IMR-90 (cell line): ENCODE measurements around the gene IFNK. TPM values are rescaled to one million over a fixed set of nuclear protein-coding genes. Genes with fewer than 3 reads are reported as not detected.

Source experiments
- ATAC-seq: fragments of 200-7000 bp; cut with Tn5 transposase; 2 replicates; pipeline ENCODE4 v1.9.1; 2020; ENCODE audit warnings: low read depth, mild to moderate bottlenecking, moderate library complexity
- BruUV-seq: library from RNA; stranded (reverse); fragments of 400-500 nt; replicated peaks from 2 replicates; lab custom pipeline; 2021; lab: Mats Ljungman, UMichigan
- CTCF ChIA-PET: fragments of 300-600 bp; formaldehyde crosslinking; extraction: SDS; loops from one replicate; lab custom pipeline; 2021; ENCODE audit warnings: antibody characterized with exemption; lab: Yijun Ruan, JAX
- POLR2A ChIA-PET: fragments of 300-600 bp; sonication (Branson Sonifier 250); formaldehyde crosslinking; loops from one replicate; lab custom pipeline; 2022; ENCODE audit warnings: antibody characterized with exemption; ENCODE audit not compliant: unreplicated experiment; lab: Charles Lee
- DNase-seq: peaks from one replicate; pipeline ENCODE4 v3.0.0; 2013
- H2AFZ ChIP-seq: replicated peaks from 2 replicates; pipeline ENCODE3; 2013; ENCODE audit warnings: low read length, mild to moderate bottlenecking; ENCODE audit not compliant: poor library complexity
- H2AK5ac ChIP-seq: 2 replicates; pipeline ENCODE4 v1.6.1; 2013; ENCODE audit warnings: low read depth, low read length, inconsistent platforms
- H2AK9ac ChIP-seq: replicated peaks from 2 replicates; pipeline ENCODE3; 2013; ENCODE audit warnings: mild to moderate bottlenecking, low read depth, low read length, moderate library complexity; ENCODE audit not compliant: poor library complexity
- H2BK120ac ChIP-seq: 2 replicates; pipeline ENCODE4 v1.6.1; 2013; ENCODE audit warnings: low read depth, low read length, inconsistent platforms
- H2BK15ac ChIP-seq: 3 replicates; pipeline ENCODE4 v1.6.1; 2013; ENCODE audit warnings: low read depth, low read length, inconsistent platforms
- H2BK20ac ChIP-seq: 2 replicates; pipeline ENCODE4 v1.6.1; 2013; ENCODE audit warnings: low read depth, mild to moderate bottlenecking, inconsistent platforms, low read length, moderate library complexity
- H2BK5ac ChIP-seq: 2 replicates; pipeline ENCODE4 v1.6.1; 2013; ENCODE audit warnings: mild to moderate bottlenecking, low read depth, low read length, inconsistent platforms; ENCODE audit not compliant: poor library complexity, severe bottlenecking
- H3K14ac ChIP-seq: replicated peaks from 2 replicates; pipeline ENCODE4 v1.6.1; 2013; ENCODE audit warnings: low read depth, low read length, inconsistent platforms
- H3K18ac ChIP-seq: 2 replicates; pipeline ENCODE4 v1.6.1; 2013; ENCODE audit warnings: low read depth, low read length, control low read depth
- H3K23ac ChIP-seq: 2 replicates; pipeline ENCODE4 v1.6.1; 2013; ENCODE audit warnings: low read depth, low read length, inconsistent platforms
- H3K27ac ChIP-seq: 2 replicates; pipeline ENCODE4 v1.5.1; 2013; ENCODE audit warnings: mild to moderate bottlenecking, control low read depth, low read length; ENCODE audit not compliant: insufficient read depth
- H3K27me3 ChIP-seq: 2 replicates; pipeline ENCODE4 v1.6.1; 2013; ENCODE audit warnings: low read length; ENCODE audit not compliant: control insufficient read depth, insufficient read depth
- H3K36me3 ChIP-seq: 2 replicates; pipeline ENCODE4 v1.6.1; 2013; ENCODE audit warnings: low read length, mixed read lengths; ENCODE audit not compliant: control insufficient read depth, insufficient read depth
- H3K4ac ChIP-seq: 2 replicates; pipeline ENCODE4 v1.6.1; 2013; ENCODE audit warnings: low read depth, low read length, inconsistent platforms
- H3K4me1 ChIP-seq: 2 replicates; pipeline ENCODE4 v1.6.1; 2013; ENCODE audit warnings: low read length, mixed read lengths; ENCODE audit not compliant: control insufficient read depth, insufficient read depth
- H3K4me2 ChIP-seq: 2 replicates; pipeline ENCODE4 v1.6.1; 2013; ENCODE audit warnings: low read depth, mild to moderate bottlenecking, control low read depth, low read length, moderate library complexity
- H3K4me3 ChIP-seq: 2 replicates; pipeline ENCODE4 v1.5.1; 2013; ENCODE audit warnings: low read depth, mild to moderate bottlenecking, control low read depth, low read length, moderate library complexity; ENCODE audit not compliant: insufficient read depth
- H3K56ac ChIP-seq: 2 replicates; pipeline ENCODE4 v1.6.1; 2013; ENCODE audit warnings: low read length, inconsistent platforms; ENCODE audit not compliant: insufficient read depth; ENCODE audit errors: extremely low read depth
- H3K79me1 ChIP-seq, 2 experiments: 2 replicates each; pipeline ENCODE4 v1.6.1; 2013; ENCODE audit warnings: low read length in 2 of 2, inconsistent platforms in 1 of 2, low read depth in 1 of 2
- H3K9ac ChIP-seq: 2 replicates; pipeline ENCODE4 v1.6.1; 2013; ENCODE audit warnings: low read depth, low read length, control low read depth
- H3K9me1 ChIP-seq: 2 replicates; pipeline ENCODE4 v1.6.1; 2013; ENCODE audit warnings: low read length, inconsistent platforms; ENCODE audit not compliant: insufficient read depth
- H3K9me3 ChIP-seq: 2 replicates; pipeline ENCODE4 v1.6.1; 2013; ENCODE audit warnings: low read length; ENCODE audit not compliant: control insufficient read depth, insufficient read depth
- H4K20me1 ChIP-seq: 2 replicates; pipeline ENCODE4 v1.6.1; 2013; ENCODE audit warnings: low read length, inconsistent platforms; ENCODE audit not compliant: insufficient read depth
- H4K5ac ChIP-seq: 2 replicates; pipeline ENCODE4 v1.6.1; 2013; ENCODE audit warnings: mild to moderate bottlenecking, low read depth, low read length, control low read depth
- H4K8ac ChIP-seq, 2 experiments: 2 replicates each; pipeline ENCODE4 v1.6.1; 2013; ENCODE audit warnings: low read depth in 2 of 2, low read length in 2 of 2, control low read depth in 1 of 2, inconsistent platforms in 1 of 2
- H4K91ac ChIP-seq: 2 replicates; pipeline ENCODE4 v1.6.1; 2013; ENCODE audit warnings: low read depth, low read length, inconsistent platforms; ENCODE audit not compliant: insufficient read depth
- BHLHE40 ChIP-seq: fragments of 150-350 bp; IDR thresholded peaks from 2 replicates; pipeline ENCODE4 v1.6.1; 2016; ENCODE audit warnings: mild to moderate bottlenecking, low read depth, low read length
- CEBPB ChIP-seq: IDR thresholded peaks from 2 replicates; pipeline ENCODE4 v1.6.1; 2012; ENCODE audit warnings: low read depth, low read length, improper control_type of control experiment
- CHD1 ChIP-seq: IDR thresholded peaks from 2 replicates; pipeline ENCODE4 v1.6.1; 2012; ENCODE audit warnings: low read depth, low read length, improper control_type of control experiment
- FOS ChIP-seq: fragments of 150-350 bp; IDR thresholded peaks from 2 replicates; pipeline ENCODE4 v1.6.1; 2016; ENCODE audit warnings: low read depth, low read length
- MAFK ChIP-seq: IDR thresholded peaks from 2 replicates; pipeline ENCODE4 v1.6.1; 2012; ENCODE audit warnings: low read depth, low read length, improper control_type of control experiment
- MAZ ChIP-seq: IDR thresholded peaks from 2 replicates; pipeline ENCODE4 v1.6.1; 2012; ENCODE audit warnings: low read depth, mild to moderate bottlenecking, low read length, improper control_type of control experiment, moderate library complexity, borderline replicate concordance
- NFE2L2 ChIP-seq: fragments of 150-350 bp; IDR thresholded peaks from 2 replicates; pipeline ENCODE4 v1.6.1; 2016; ENCODE audit warnings: low read depth, mild to moderate bottlenecking, low read length
- POLR2A ChIP-seq: IDR thresholded peaks from 2 replicates; pipeline ENCODE4 v1.6.1; 2012; ENCODE audit warnings: mild to moderate bottlenecking, low read depth, low read length
- RCOR1 ChIP-seq: IDR thresholded peaks from 2 replicates; pipeline ENCODE4 v1.6.1; 2012; ENCODE audit warnings: mild to moderate bottlenecking, low read length, improper control_type of control experiment; ENCODE audit not compliant: insufficient replicate concordance
- RFX5 ChIP-seq: IDR thresholded peaks from 2 replicates; pipeline ENCODE4 v1.8.0; 2012; ENCODE audit warnings: low read depth, mild to moderate bottlenecking, low read length, moderate library complexity
- SMC3 ChIP-seq: fragments of 150-350 bp; IDR thresholded peaks from 2 replicates; pipeline ENCODE4 v1.6.1; 2016; ENCODE audit warnings: low read depth, mild to moderate bottlenecking, antibody characterized with exemption, low read length, moderate library complexity
- WGBS, 2 experiments: methylation state at CpG; one replicate each; pipeline versions ENCODE4 v1.1.5 to v1.1.7; 2013; ENCODE audit warnings: missing lambda C conversion rate in 2 of 2; ENCODE audit not compliant: insufficient read length in 1 of 2; ENCODE audit errors: extremely low coverage in 2 of 2; 5-methylcytosine and 5-hydroxymethylcytosine counted together
- dilution Hi-C: fragments of 300-500 bp; cut with HindIII; formaldehyde crosslinking; loops from one replicate; pipeline ENCODE4 v1.14.3; 2018; ENCODE audit warnings: low sequenced_read_pairs; ENCODE audit not compliant: unreplicated experiment
- in situ Hi-C: fragments of 300-500 bp; cut with MboI; formaldehyde crosslinking; loops from 3 replicates; pipeline ENCODE4 v1.14.3; 2019; ENCODE audit warnings: low sequenced_read_pairs, inconsistent platforms, mixed read lengths
- intact Hi-C: fragments of 100-400 bp; cut with micrococcal nuclease; formaldehyde crosslinking; loops from 2 replicates; pipeline ENCODE4 v1.10.0; 2022
- polyA plus RNA-seq, 3 experiments: library from polyadenylated mRNA; depleted of rRNA; stranded (reverse); fragments of >200 nt; gene quantifications; 2 replicates each; pipeline ENCODE4 v1.2.3, GENCODE V29; 2012; ENCODE audit warnings: low replicate concordance in 1 of 3
- total RNA-seq: library from RNA; depleted of rRNA; stranded (reverse); fragments of >200 nt; gene quantifications from 2 replicates; pipeline ENCODE4 v1.2.3, GENCODE V29; 2012
- TF ChIP-seq, protein P1 (sequence below): conservative IDR thresholded peaks from 2 replicates; pipeline ENCODE4 v1.5.1; 2012; ENCODE audit warnings: mild to moderate bottlenecking, low read depth, low read length, improper control_type of control experiment
- TF ChIP-seq, protein P2 (sequence below): fragments of 150-350 bp; IDR thresholded peaks from 2 replicates; pipeline ENCODE4 v1.6.1; 2017; ENCODE audit warnings: mild to moderate bottlenecking, antibody characterized with exemption, low read length, low read depth

The IFNK gene
- total and polyA plus RNA-seq, 2 of the 4 experiments (the other 2 are of a cell fraction), result not detected

DNA sequence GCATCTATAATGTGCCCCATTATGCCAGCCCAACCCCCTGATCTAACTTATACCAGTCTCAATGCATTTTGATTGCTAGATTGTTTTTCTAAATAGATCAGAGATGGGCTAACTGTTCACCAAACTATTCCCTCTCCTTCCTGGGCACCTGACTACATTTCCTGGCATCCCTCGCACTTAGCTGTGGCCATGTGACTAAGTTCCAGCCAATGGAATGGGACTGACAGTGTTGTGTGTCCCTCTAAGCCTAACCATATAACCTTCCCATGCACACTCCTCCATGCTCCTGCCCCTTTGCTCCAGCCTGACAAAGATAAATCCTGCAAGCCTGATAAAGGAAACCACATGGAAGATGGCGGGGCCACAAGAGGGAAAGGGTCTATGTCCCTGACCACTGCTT lies 12.3 kb upstream of the IFNK start:
- no peak for DNase-seq
- Histone ChIP-seq H2BK20ac (no peak overlapping the region), H3K4me2 (no peak overlapping the region), H3K18ac (no peak overlapping the region), H4K20me1 (no peaks in the 10 kb centered on the region), H2AK9ac (no peak overlapping the region), H3K9me3 (no peaks in the 10 kb centered on the region), H3K4me1 (no peaks in the 10 kb centered on the region), H3K36me3 (no peaks in the 10 kb centered on the region), H3K56ac (no peak overlapping the region), H3K4me3 (no peak overlapping the region), H2BK5ac (no peak overlapping the region), H4K91ac (no peak overlapping the region), H2AFZ (no peak overlapping the region), H4K8ac (no peak overlapping the region), H2AK5ac (no peak overlapping the region), H3K79me1 (no peaks in the 10 kb centered on the region), H3K9me1 (peaks cover 2% of the 10 kb centered on the region; the same call in 1 of the 2 replicates), H3K4ac (no peak overlapping the region), H3K9ac (no peak overlapping the region), H2BK15ac (no peak overlapping the region), H2BK120ac (no peak overlapping the region), H3K27me3 (peaks cover 5% of the 10 kb centered on the region; the same call in 1 of the 2 replicates), H3K23ac (no peak overlapping the region), H3K27ac (no peak overlapping the region), H3K14ac (no peak overlapping the region), H4K5ac (no peak overlapping the region)
- intact Hi-C loops (no loop called here), dilution Hi-C loops (no loop called here), in situ Hi-C loops (no loop called here)
- WGBS, 2 experiments, result no CpG with 5 or more reads among the region's 2 CpGs
- TF ChIP-seq, protein P1, sequence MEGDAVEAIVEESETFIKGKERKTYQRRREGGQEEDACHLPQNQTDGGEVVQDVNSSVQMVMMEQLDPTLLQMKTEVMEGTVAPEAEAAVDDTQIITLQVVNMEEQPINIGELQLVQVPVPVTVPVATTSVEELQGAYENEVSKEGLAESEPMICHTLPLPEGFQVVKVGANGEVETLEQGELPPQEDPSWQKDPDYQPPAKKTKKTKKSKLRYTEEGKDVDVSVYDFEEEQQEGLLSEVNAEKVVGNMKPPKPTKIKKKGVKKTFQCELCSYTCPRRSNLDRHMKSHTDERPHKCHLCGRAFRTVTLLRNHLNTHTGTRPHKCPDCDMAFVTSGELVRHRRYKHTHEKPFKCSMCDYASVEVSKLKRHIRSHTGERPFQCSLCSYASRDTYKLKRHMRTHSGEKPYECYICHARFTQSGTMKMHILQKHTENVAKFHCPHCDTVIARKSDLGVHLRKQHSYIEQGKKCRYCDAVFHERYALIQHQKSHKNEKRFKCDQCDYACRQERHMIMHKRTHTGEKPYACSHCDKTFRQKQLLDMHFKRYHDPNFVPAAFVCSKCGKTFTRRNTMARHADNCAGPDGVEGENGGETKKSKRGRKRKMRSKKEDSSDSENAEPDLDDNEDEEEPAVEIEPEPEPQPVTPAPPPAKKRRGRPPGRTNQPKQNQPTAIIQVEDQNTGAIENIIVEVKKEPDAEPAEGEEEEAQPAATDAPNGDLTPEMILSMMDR, result no peak
- TF ChIP-seq, protein P2, sequence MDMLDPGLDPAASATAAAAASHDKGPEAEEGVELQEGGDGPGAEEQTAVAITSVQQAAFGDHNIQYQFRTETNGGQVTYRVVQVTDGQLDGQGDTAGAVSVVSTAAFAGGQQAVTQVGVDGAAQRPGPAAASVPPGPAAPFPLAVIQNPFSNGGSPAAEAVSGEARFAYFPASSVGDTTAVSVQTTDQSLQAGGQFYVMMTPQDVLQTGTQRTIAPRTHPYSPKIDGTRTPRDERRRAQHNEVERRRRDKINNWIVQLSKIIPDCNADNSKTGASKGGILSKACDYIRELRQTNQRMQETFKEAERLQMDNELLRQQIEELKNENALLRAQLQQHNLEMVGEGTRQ, result no peak
- no peak for TF ChIP-seq RCOR1
- no peak for TF ChIP-seq CEBPB
- no peak for TF ChIP-seq RFX5
- no peak for TF ChIP-seq MAFK
- no peak for TF ChIP-seq NFE2L2
- no peak for TF ChIP-seq BHLHE40
- TF ChIP-seq FOS, result no peak
- TF ChIP-seq MAZ, result no peak
- no peak for TF ChIP-seq CHD1
- TF ChIP-seq POLR2A, result no peak
- TF ChIP-seq SMC3, result no peak
- ATAC-seq, result no peak
- POLR2A ChIA-PET, result no interaction called here
- CTCF ChIA-PET, result no interaction called here
- no TSS peak for BruUV-seq
